HepG2 (cell line): ENCODE results near the gene PRR15L. TPM values are rescaled to one million over a fixed set of nuclear protein-coding genes. Genes with fewer than 3 reads are reported as not detected.

Experiments
- HDAC2 ChIP-seq: sonication (generic); formaldehyde crosslinking; IDR thresholded peaks from 2 replicates; pipeline ENCODE4 v1.4.0; 2020; ENCODE audit warnings: missing genetic modification reagents
- HMG20A ChIP-seq: IDR thresholded peaks from 2 replicates; pipeline ENCODE4 v1.6.1; 2016; ENCODE audit warnings: borderline replicate concordance
- HNF4A ChIP-seq: sonication (generic); formaldehyde crosslinking; IDR thresholded peaks from 2 replicates; pipeline ENCODE4 v1.4.0; 2020; ENCODE audit warnings: missing genetic modification reagents
- IKZF4 ChIP-seq: sonication (generic); formaldehyde crosslinking; IDR thresholded peaks from 2 replicates; pipeline ENCODE4 v1.5.1; 2020; ENCODE audit warnings: borderline replicate concordance, mild to moderate bottlenecking, low read depth, missing genetic modification reagents; ENCODE audit errors: not compliant biosample characterization
- KIAA2018 ChIP-seq: sonication (generic); formaldehyde crosslinking; IDR thresholded peaks from 2 replicates; pipeline ENCODE4 v1.5.0; 2020; ENCODE audit warnings: mild to moderate bottlenecking, missing genetic modification reagents, borderline replicate concordance
- MIER2 ChIP-seq: IDR thresholded peaks from 2 replicates; pipeline ENCODE4 v1.6.1; 2016; ENCODE audit warnings: missing biosample characterization, missing genetic modification reagents
- SAFB2 ChIP-seq: sonication (generic); formaldehyde crosslinking; IDR thresholded peaks from 2 replicates; pipeline ENCODE4 v1.5.1; 2020; ENCODE audit warnings: missing genetic modification reagents, low read depth, mild to moderate bottlenecking, borderline replicate concordance
- XBP1 ChIP-seq: sonication (generic); formaldehyde crosslinking; IDR thresholded peaks from 2 replicates; pipeline ENCODE4 v1.5.0; 2020; ENCODE audit warnings: missing genetic modification reagents
- ZNF225 ChIP-seq: sonication (generic); formaldehyde crosslinking; IDR thresholded peaks from 2 replicates; pipeline ENCODE4 v1.4.0; 2020; ENCODE audit warnings: mild to moderate bottlenecking, missing genetic modification reagents
- ZNF251 ChIP-seq: sonication (generic); formaldehyde crosslinking; IDR thresholded peaks from 2 replicates; pipeline ENCODE4 v1.9.0; 2021; ENCODE audit warnings: mild to moderate bottlenecking, missing genetic modification reagents
- ZNF607 ChIP-seq: sonication (generic); formaldehyde crosslinking; IDR thresholded peaks from 2 replicates; pipeline ENCODE4 v1.5.1; 2020; ENCODE audit warnings: missing genetic modification reagents, mild to moderate bottlenecking, borderline replicate concordance
- ZNF773 ChIP-seq: sonication (generic); formaldehyde crosslinking; IDR thresholded peaks from 2 replicates; pipeline ENCODE4 v1.4.0; 2020; ENCODE audit warnings: missing genetic modification reagents, borderline replicate concordance
- ZSCAN12 ChIP-seq: sonication (generic); formaldehyde crosslinking; IDR thresholded peaks from 2 replicates; pipeline ENCODE4 v1.9.0; 2021; ENCODE audit warnings: mild to moderate bottlenecking, missing genetic modification reagents
- polyA plus RNA-seq, 8 experiments: library from polyadenylated mRNA; depleted of rRNA in 3 of 8; stranded (reverse) in 7 of 8; unstranded in 1 of 8; fragments of >200 nt; fragmentation: Illumina TruSeq in 4 of 8; extraction: Trizol in 4 of 8; gene quantifications; 2 replicates each; pipeline versions ENCODE4 v1.2.1 to v1.2.3, GENCODE V29; 2011 to 2016; ENCODE audit warnings: low read depth in 4 of 8, missing spikeins in 1 of 8, mixed read lengths in 1 of 8; ENCODE audit not compliant: insufficient read depth in 1 of 8
- total RNA-seq, 5 experiments: library from RNA; depleted of rRNA; stranded (reverse); fragments of >200 nt; fragmentation: Illumina TruSeq; extraction: Trizol; gene quantifications; 2 replicates each; pipeline ENCODE4 v1.2.3, GENCODE V29; 2016; ENCODE audit warnings: low read depth in 1 of 5
- TF ChIP-seq, protein P1 (sequence below): sonication (generic); formaldehyde crosslinking; IDR thresholded peaks from 2 replicates; pipeline ENCODE4 v1.4.0; 2020; ENCODE audit warnings: missing genetic modification reagents, mild to moderate bottlenecking, borderline replicate concordance
- TF ChIP-seq, protein P2 (sequence below): sonication (generic); formaldehyde crosslinking; IDR thresholded peaks from 2 replicates; pipeline ENCODE4 v1.5.0; 2020; ENCODE audit warnings: missing genetic modification reagents, mild to moderate bottlenecking, borderline replicate concordance

The PRR15L gene
- total and polyA plus RNA-seq, 2 of the 13 experiments (the other 11 are each of a cell fraction or from before 2014, with no cell fraction given), result 0.44 to 2.0 TPM

DNA sequence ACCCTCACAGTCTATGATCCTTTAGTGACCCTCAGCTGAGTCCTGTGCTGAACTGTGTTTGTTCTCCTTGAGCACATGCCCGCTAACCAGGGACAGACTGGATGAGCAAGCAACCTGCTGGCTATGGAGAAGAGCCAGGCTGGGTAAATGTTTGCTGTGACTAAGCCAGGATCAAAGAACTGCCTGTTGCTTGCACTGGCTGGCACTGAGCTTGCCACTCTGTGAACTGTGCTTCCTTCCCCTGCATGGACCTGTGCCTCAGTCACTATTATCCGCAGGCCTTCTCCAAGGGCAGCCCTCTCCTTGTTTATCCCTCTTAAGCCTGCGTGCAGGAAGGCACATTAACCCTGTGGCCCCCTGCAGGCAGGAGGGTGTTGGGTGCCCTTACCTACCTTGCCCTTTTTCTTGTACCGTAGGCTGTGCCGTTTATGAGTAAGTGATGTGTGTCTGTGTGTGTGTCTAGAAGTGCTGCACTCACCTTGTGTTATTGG lies 8.9 kb downstream of the PRR15L start (continued):
- TF ChIP-seq, protein P1, sequence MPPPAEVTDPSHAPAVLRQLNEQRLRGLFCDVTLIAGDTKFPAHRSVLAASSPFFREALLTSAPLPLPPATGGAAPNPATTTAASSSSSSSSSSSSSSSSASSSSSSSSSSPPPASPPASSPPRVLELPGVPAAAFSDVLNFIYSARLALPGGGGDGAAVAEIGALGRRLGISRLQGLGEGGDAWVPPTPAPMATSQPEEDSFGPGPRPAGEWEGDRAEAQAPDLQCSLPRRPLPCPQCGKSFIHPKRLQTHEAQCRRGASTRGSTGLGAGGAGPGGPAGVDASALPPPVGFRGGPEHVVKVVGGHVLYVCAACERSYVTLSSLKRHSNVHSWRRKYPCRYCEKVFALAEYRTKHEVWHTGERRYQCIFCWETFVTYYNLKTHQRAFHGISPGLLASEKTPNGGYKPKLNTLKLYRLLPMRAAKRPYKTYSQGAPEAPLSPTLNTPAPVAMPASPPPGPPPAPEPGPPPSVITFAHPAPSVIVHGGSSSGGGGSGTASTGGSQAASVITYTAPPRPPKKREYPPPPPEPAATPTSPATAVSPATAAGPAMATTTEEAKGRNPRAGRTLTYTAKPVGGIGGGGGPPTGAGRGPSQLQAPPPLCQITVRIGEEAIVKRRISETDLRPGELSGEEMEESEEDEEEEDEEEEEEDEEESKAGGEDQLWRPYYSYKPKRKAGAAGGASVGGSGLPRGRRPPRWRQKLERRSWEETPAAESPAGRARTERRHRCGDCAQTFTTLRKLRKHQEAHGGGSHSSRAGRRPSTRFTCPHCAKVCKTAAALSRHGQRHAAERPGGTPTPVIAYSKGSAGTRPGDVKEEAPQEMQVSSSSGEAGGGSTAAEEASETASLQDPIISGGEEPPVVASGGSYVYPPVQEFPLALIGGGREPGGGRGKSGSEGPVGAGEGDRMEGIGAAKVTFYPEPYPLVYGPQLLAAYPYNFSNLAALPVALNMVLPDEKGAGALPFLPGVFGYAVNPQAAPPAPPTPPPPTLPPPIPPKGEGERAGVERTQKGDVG (CRISPR knock-in tag), result no peak; the same call in 1 of the 2 replicates
- TF ChIP-seq IKZF4 (CRISPR knock-in tag) (peak; percentile 89), HDAC2 (peak; percentile 66; the same call in 1 of the 2 replicates), HNF4A (CRISPR knock-in tag) (peak; percentile 65), ZSCAN12 (no peak), KIAA2018 (CRISPR knock-in tag) (no peak), XBP1 (CRISPR knock-in tag) (no peak), ZNF225 (CRISPR knock-in tag) (no peak), MIER2 (peak; percentile 81), ZNF773 (CRISPR knock-in tag) (no peak), ZNF607 (CRISPR knock-in tag) (peak; percentile 51; the same call in 1 of the 2 replicates), HMG20A (peak; percentile 64), SAFB2 (CRISPR knock-in tag) (peak; percentile 15; the same call in 1 of the 2 replicates), ZNF251 (CRISPR knock-in tag) (no peak)
- TF ChIP-seq, protein P2, sequence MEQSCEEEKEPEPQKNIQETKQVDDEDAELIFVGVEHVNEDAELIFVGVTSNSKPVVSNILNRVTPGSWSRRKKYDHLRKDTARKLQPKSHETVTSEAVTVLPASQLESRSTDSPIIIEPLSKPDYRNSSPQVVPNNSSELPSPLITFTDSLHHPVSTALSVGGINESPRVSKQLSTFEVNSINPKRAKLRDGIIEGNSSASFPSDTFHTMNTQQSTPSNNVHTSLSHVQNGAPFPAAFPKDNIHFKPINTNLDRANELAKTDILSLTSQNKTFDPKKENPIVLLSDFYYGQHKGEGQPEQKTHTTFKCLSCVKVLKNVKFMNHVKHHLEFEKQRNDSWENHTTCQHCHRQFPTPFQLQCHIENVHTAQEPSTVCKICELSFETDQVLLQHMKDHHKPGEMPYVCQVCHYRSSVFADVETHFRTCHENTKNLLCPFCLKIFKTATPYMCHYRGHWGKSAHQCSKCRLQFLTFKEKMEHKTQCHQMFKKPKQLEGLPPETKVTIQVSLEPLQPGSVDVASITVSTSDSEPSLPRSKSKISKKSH (CRISPR knock-in tag), result no peak
